ENCODE results near the gene ZXDC.

- TF ChIP-seq CTCF (IDR thresholded peaks at IDR 0.05) (no peak), EZH2 (IDR thresholded peaks at IDR 0.05; ENCODE audit: borderline replicate concordance, insufficient read depth, low read depth, low read length, poor library complexity, severe bottlenecking) (no peak)
Observed at GRCh38 chr3:126517291-126517951, 41.7 kb upstream of the ZXDC start, which contains the start of gene UROC1.
